ENCODE data around the gene SHLD1. TPM values are rescaled to one million over a fixed set of nuclear protein-coding genes. Genes with fewer than 3 reads are reported as not detected.
"Not testable (repeated sequence)": the region's sequence is repeated elsewhere in the genome, so short reads cannot be mapped to it uniquely, and the experiment has no call there.

SHLD1 gene
- 11.0 and 11.8 TPM in 2 replicates for total RNA-seq

- Mint-ChIP-seq H3K36me3 (ENCODE audit: low read depth) (peaks cover 12% of the 10 kb centered on the region), H3K27me3 (ENCODE audit: low read depth) (no peaks in the 10 kb centered on the region), H3K4me1 (ENCODE audit: low read depth) (peaks cover 9% of the 10 kb centered on the region), H3K27ac (peak within 1 kb of the TSS; percentile 92), H3K4me3 (ENCODE audit: low read depth) (peak within 1 kb of the TSS; percentile 87), H3K9me3 (no peaks in the 10 kb centered on the region)
- intact Hi-C loops (cut with micrococcal nuclease): loop anchor here (1.0 to 2.0 kb wide), 2 partner anchors 36 to 75 kb away; no protein-coding TSS in a partner anchor
- DNase-seq (ENCODE audit: low spot score): peak; percentile 76
Measured at GRCh38 chr20:5749952-5750779, at the start of gene SHLD1. TSS of gene SHLD1 (plus strand) at chr20:5750401. CDS start at chr20:5772866, 22,465 bp downstream.

- H3K36me3 Mint-ChIP-seq (ENCODE audit: low read depth); H3K4me1 Mint-ChIP-seq (ENCODE audit: low read depth); H3K27ac Mint-ChIP-seq; DNase-seq (ENCODE audit: low spot score); H3K9me3 Mint-ChIP-seq; H3K27me3 Mint-ChIP-seq (ENCODE audit: low read depth); intact Hi-C loops (cut with micrococcal nuclease); H3K4me3 Mint-ChIP-seq (ENCODE audit: low read depth): not testable (repeated sequence)
Measured at GRCh38 chr20:5702339-5702738, 47.9 kb upstream of the SHLD1 start.

GRCh38 chr20:5703681-5704101 lies 46.5 kb upstream of the SHLD1 start:
- no peaks in the 10 kb centered on the region for H3K9me3 Mint-ChIP-seq
- no peaks in the 10 kb centered on the region for H3K27me3 Mint-ChIP-seq (ENCODE audit: low read depth)
- no peak for DNase-seq (ENCODE audit: low spot score)
- no peaks in the 10 kb centered on the region for H3K4me1 Mint-ChIP-seq (ENCODE audit: low read depth)
- no peak overlapping the region for H3K27ac Mint-ChIP-seq
- intact Hi-C loops (cut with micrococcal nuclease): no loop called here
- H3K36me3 Mint-ChIP-seq (ENCODE audit: low read depth): no peaks in the 10 kb centered on the region
- no peak overlapping the region for H3K4me3 Mint-ChIP-seq (ENCODE audit: low read depth)

GRCh38 chr20:5705827-5706226 lies 44.4 kb upstream of the SHLD1 start:
- no peak overlapping the region for H3K4me3 Mint-ChIP-seq (ENCODE audit: low read depth)
- H3K4me1 Mint-ChIP-seq (ENCODE audit: low read depth): no peaks in the 10 kb centered on the region
- DNase-seq (ENCODE audit: low spot score): no peak
- no peaks in the 10 kb centered on the region for H3K27me3 Mint-ChIP-seq (ENCODE audit: low read depth)
- no peaks in the 10 kb centered on the region for H3K36me3 Mint-ChIP-seq (ENCODE audit: low read depth)
- H3K27ac Mint-ChIP-seq: no peak overlapping the region
- H3K9me3 Mint-ChIP-seq: no peaks in the 10 kb centered on the region
- intact Hi-C loops (cut with micrococcal nuclease): no loop called here

GRCh38 chr20:5706797-5707196 lies 43.4 kb upstream of the SHLD1 start:
- intact Hi-C loops (cut with micrococcal nuclease): no loop called here
- no peak for DNase-seq (ENCODE audit: low spot score)
- Mint-ChIP-seq H3K4me1 (ENCODE audit: low read depth) (no peaks in the 10 kb centered on the region), H3K27me3 (ENCODE audit: low read depth) (no peaks in the 10 kb centered on the region), H3K9me3 (no peaks in the 10 kb centered on the region), H3K4me3 (ENCODE audit: low read depth) (no peak overlapping the region), H3K36me3 (ENCODE audit: low read depth) (no peaks in the 10 kb centered on the region), H3K27ac (no peak overlapping the region)

- peaks cover 16% of the 10 kb centered on the region for H3K4me1 Mint-ChIP-seq (ENCODE audit: low read depth)
- intact Hi-C loops (cut with micrococcal nuclease): no loop called here
- H3K36me3 Mint-ChIP-seq (ENCODE audit: low read depth): no peaks in the 10 kb centered on the region
- H3K9me3 Mint-ChIP-seq: peaks cover 4% of the 10 kb centered on the region
- DNase-seq (ENCODE audit: low spot score): no peak
- H3K27ac Mint-ChIP-seq: no peak overlapping the region
- no peak overlapping the region for H3K4me3 Mint-ChIP-seq (ENCODE audit: low read depth)
- H3K27me3 Mint-ChIP-seq (ENCODE audit: low read depth): no peaks in the 10 kb centered on the region
Measured at GRCh38 chr20:5710551-5710950, 39.6 kb upstream of the SHLD1 start.

GRCh38 chr20:5714261-5715041 lies 35.8 kb upstream of the SHLD1 start:
- H3K9me3 Mint-ChIP-seq: peaks cover 8% of the 10 kb centered on the region
- H3K36me3 Mint-ChIP-seq (ENCODE audit: low read depth): no peaks in the 10 kb centered on the region
- DNase-seq (ENCODE audit: low spot score): peak; percentile 61
- intact Hi-C loops (cut with micrococcal nuclease): loop anchor here (1.0 kb wide), 2 partner anchors 36 to 40 kb away; partner anchors contain the start of gene SHLD1
- no peaks in the 10 kb centered on the region for H3K27me3 Mint-ChIP-seq (ENCODE audit: low read depth)
- peak overlapping the region; percentile 49 for H3K27ac Mint-ChIP-seq
- H3K4me1 Mint-ChIP-seq (ENCODE audit: low read depth): peaks cover 17% of the 10 kb centered on the region
- H3K4me3 Mint-ChIP-seq (ENCODE audit: low read depth): no peak overlapping the region

- Mint-ChIP-seq H3K4me3 (ENCODE audit: low read depth) (no peak overlapping the region), H3K9me3 (peaks cover 8% of the 10 kb centered on the region), H3K4me1 (ENCODE audit: low read depth) (peaks cover 17% of the 10 kb centered on the region), H3K27ac (peak overlapping the region; percentile 49), H3K36me3 (ENCODE audit: low read depth) (no peaks in the 10 kb centered on the region), H3K27me3 (ENCODE audit: low read depth) (no peaks in the 10 kb centered on the region)
- intact Hi-C loops (cut with micrococcal nuclease): no loop called here
- DNase-seq (ENCODE audit: low spot score): no peak
Measured at GRCh38 chr20:5715071-5715841, 34.9 kb upstream of the SHLD1 start.

GRCh38 chr20:5716953-5717352 lies 33.2 kb upstream of the SHLD1 start:
- H3K36me3 Mint-ChIP-seq (ENCODE audit: low read depth): no peaks in the 10 kb centered on the region
- no peak for DNase-seq (ENCODE audit: low spot score)
- H3K27me3 Mint-ChIP-seq (ENCODE audit: low read depth): no peaks in the 10 kb centered on the region
- no peak overlapping the region for H3K4me3 Mint-ChIP-seq (ENCODE audit: low read depth)
- H3K4me1 Mint-ChIP-seq (ENCODE audit: low read depth): peaks cover 17% of the 10 kb centered on the region
- H3K27ac Mint-ChIP-seq: no peak overlapping the region
- intact Hi-C loops (cut with micrococcal nuclease): no loop called here
- H3K9me3 Mint-ChIP-seq: peaks cover 8% of the 10 kb centered on the region

- no peak overlapping the region for H3K4me3 Mint-ChIP-seq (ENCODE audit: low read depth)
- H3K36me3 Mint-ChIP-seq (ENCODE audit: low read depth): no peaks in the 10 kb centered on the region
- intact Hi-C loops (cut with micrococcal nuclease): no loop called here
- peaks cover 8% of the 10 kb centered on the region for H3K9me3 Mint-ChIP-seq
- no peak for DNase-seq (ENCODE audit: low spot score)
- H3K27me3 Mint-ChIP-seq (ENCODE audit: low read depth): no peaks in the 10 kb centered on the region
- no peak overlapping the region for H3K27ac Mint-ChIP-seq
- H3K4me1 Mint-ChIP-seq (ENCODE audit: low read depth): peaks cover 15% of the 10 kb centered on the region
Measured at GRCh38 chr20:5718896-5719595, 31.2 kb upstream of the SHLD1 start.

GRCh38 chr20:5719861-5720403 lies 30.3 kb upstream of the SHLD1 start:
- Mint-ChIP-seq H3K27ac (no peak overlapping the region), H3K4me1 (ENCODE audit: low read depth) (peaks cover 6% of the 10 kb centered on the region), H3K27me3 (ENCODE audit: low read depth) (no peaks in the 10 kb centered on the region), H3K4me3 (ENCODE audit: low read depth) (no peak overlapping the region), H3K36me3 (ENCODE audit: low read depth) (no peaks in the 10 kb centered on the region), H3K9me3 (peaks cover 8% of the 10 kb centered on the region)
- intact Hi-C loops (cut with micrococcal nuclease): no loop called here
- no peak for DNase-seq (ENCODE audit: low spot score)

GRCh38 chr20:5720696-5721095 lies 29.5 kb upstream of the SHLD1 start:
- intact Hi-C loops (cut with micrococcal nuclease): no loop called here
- Mint-ChIP-seq H3K27ac (no peak overlapping the region), H3K4me3 (ENCODE audit: low read depth) (no peak overlapping the region), H3K4me1 (ENCODE audit: low read depth) (peaks cover 2% of the 10 kb centered on the region), H3K36me3 (ENCODE audit: low read depth) (no peaks in the 10 kb centered on the region), H3K9me3 (peaks cover 2% of the 10 kb centered on the region), H3K27me3 (ENCODE audit: low read depth) (no peaks in the 10 kb centered on the region)
- DNase-seq (ENCODE audit: low spot score): no peak
